ENCODE results near the gene LAMC3. TPM values are rescaled to one million over a fixed set of nuclear protein-coding genes. Genes with fewer than 3 reads are reported as not detected.
A peak's percentile ranks its signal among the peaks of the same experiment; 100 is the strongest.

The LAMC3 gene
- total RNA-seq, 2 donors from 2014 or later: 0.55 to 156 TPM

- H3K27me3 ChIP-seq (replicated peaks; ENCODE audit: insufficient read depth): no peaks in the 10 kb centered on the region
- no peak for TF ChIP-seq POLR2A (IDR thresholded peaks at IDR 0.05)
- TF ChIP-seq CTCF (IDR thresholded peaks at IDR 0.05): no peak
- peak overlapping the region in 1 of 2 donors; percentile 39 for H3K27ac ChIP-seq
- 52% methylated on average over 26 of the region's 26 CpGs for WGBS
- H3K4me3 ChIP-seq: no peak overlapping the region
- no peaks in the 10 kb centered on the region for H3K36me3 ChIP-seq
- intact Hi-C loops (cut with DNase I): no loop called here
- H3K4me1 ChIP-seq (replicated peaks): no peaks in the 10 kb centered on the region
- DNase-seq (ENCODE audit: low spot score): no peak
- H3K9me3 ChIP-seq: no peaks in the 10 kb centered on the region
Measured at GRCh38 chr9:131037335-131038255, 28.6 kb downstream of the LAMC3 start.

- Histone ChIP-seq H3K4me1 (replicated peaks) (no peaks in the 10 kb centered on the region), H3K27ac (no peak overlapping the region), H3K27me3 (replicated peaks; ENCODE audit: insufficient read depth) (no peaks in the 10 kb centered on the region), H3K9me3 (no peaks in the 10 kb centered on the region), H3K36me3 (no peaks in the 10 kb centered on the region), H3K4me3 (no peak overlapping the region)
- TF ChIP-seq POLR2AphosphoS5 (IDR thresholded peaks at IDR 0.05) (no peak), CTCF (IDR thresholded peaks at IDR 0.05) (no peak), POLR2A (IDR thresholded peaks at IDR 0.05) (no peak)
- intact Hi-C loops (cut with DNase I): no loop called here
- no peak for DNase-seq (ENCODE audit: low spot score)
- WGBS: 92% methylated on average over 19 of the region's 19 CpGs
Measured at GRCh38 chr9:131038256-131039128, 29.5 kb downstream of the LAMC3 start.

GRCh38 chr9:131039129-131039954, 30.4 kb downstream of the LAMC3 start:
- 80% methylated on average over 18 of the region's 18 CpGs for WGBS
- Histone ChIP-seq H3K4me3 (no peak overlapping the region), H3K9me3 (no peaks in the 10 kb centered on the region), H3K27me3 (replicated peaks; ENCODE audit: insufficient read depth) (no peaks in the 10 kb centered on the region), H3K36me3 (no peaks in the 10 kb centered on the region), H3K4me1 (replicated peaks) (no peaks in the 10 kb centered on the region), H3K27ac (no peak overlapping the region)
- intact Hi-C loops (cut with DNase I): no loop called here
- DNase-seq (ENCODE audit: low spot score): no peak
- no peak for TF ChIP-seq POLR2AphosphoS5 (IDR thresholded peaks at IDR 0.05)
- no peak for TF ChIP-seq CTCF (IDR thresholded peaks at IDR 0.05)
- no peak for TF ChIP-seq POLR2A (IDR thresholded peaks at IDR 0.05)

- no peaks in the 10 kb centered on the region for H3K9me3 ChIP-seq
- no peak for TF ChIP-seq POLR2AphosphoS5 (IDR thresholded peaks at IDR 0.05)
- H3K27me3 ChIP-seq (replicated peaks; ENCODE audit: insufficient read depth): no peaks in the 10 kb centered on the region
- H3K27ac ChIP-seq: no peak overlapping the region
- no peak overlapping the region for H3K4me3 ChIP-seq
- no peak for DNase-seq (ENCODE audit: low spot score)
- intact Hi-C loops (cut with DNase I): no loop called here
- no peaks in the 10 kb centered on the region for H3K4me1 ChIP-seq (replicated peaks)
- H3K36me3 ChIP-seq: no peaks in the 10 kb centered on the region
Measured at GRCh38 chr9:131042666-131043065, 33.7 kb downstream of the LAMC3 start.

GRCh38 chr9:131043087-131043486, 34.1 kb downstream of the LAMC3 start:
- Histone ChIP-seq H3K9me3 (no peaks in the 10 kb centered on the region), H3K4me3 (no peak overlapping the region), H3K4me1 (replicated peaks) (no peaks in the 10 kb centered on the region), H3K36me3 (no peaks in the 10 kb centered on the region), H3K27me3 (replicated peaks; ENCODE audit: insufficient read depth) (no peaks in the 10 kb centered on the region), H3K27ac (no peak overlapping the region)
- WGBS: 76% methylated on average over 2 of the region's 2 CpGs
- intact Hi-C loops (cut with DNase I): no loop called here
- no peak for DNase-seq (ENCODE audit: low spot score)
- TF ChIP-seq POLR2A (IDR thresholded peaks at IDR 0.05) (no peak), CTCF (IDR thresholded peaks at IDR 0.05) (no peak), POLR2AphosphoS5 (IDR thresholded peaks at IDR 0.05) (no peak)

All from prostate gland (tissue), 2 donors.